Lung (tissue), 12 donors: Measurements from ENCODE around the gene NAGK. TPM values are rescaled to one million over a fixed set of nuclear protein-coding genes. Genes with fewer than 3 reads are reported as not detected.
"Not testable (repeated sequence)": the region's sequence is repeated elsewhere in the genome, so short reads cannot be mapped to it uniquely, and the experiment has no call there.

Source experiments
- ATAC-seq: fragments of 200-7000 bp; cut with Tn5 transposase; one replicate; pipeline ENCODE4 v1.9.1; 2020; ENCODE audit warnings: moderate number of reproducible peaks; ENCODE audit not compliant: insufficient read depth, low FRiP score
- DNase-seq, 3 donors: peaks; one replicate each; pipeline ENCODE4 v3.0.0-alpha.2; 2013 to 2017
- H3K27ac ChIP-seq, 2 donors: one replicate each; pipeline ENCODE4 v1.5.1; 2013; ENCODE audit warnings: mild to moderate bottlenecking in 2 of 2, moderate library complexity in 2 of 2, control low read depth in 1 of 2, inconsistent platforms in 1 of 2, low read depth in 1 of 2, low read length in 1 of 2
- H3K27me3 ChIP-seq, 3 donors: one replicate each; pipeline ENCODE4 v1.5.1; 2013; ENCODE audit warnings: low read length in 2 of 3; ENCODE audit not compliant: control insufficient read depth in 3 of 3, insufficient read depth in 3 of 3
- H3K36me3 ChIP-seq, 4 donors: one replicate each; pipeline ENCODE4 v1.5.1; 2013; ENCODE audit warnings: low read length in 4 of 4, mild to moderate bottlenecking in 1 of 4, moderate library complexity in 1 of 4; ENCODE audit not compliant: control insufficient read depth in 4 of 4, insufficient read depth in 4 of 4
- H3K4me1 ChIP-seq, 5 donors: one replicate each; pipeline ENCODE4 v1.5.1; 2013; ENCODE audit warnings: low read length in 5 of 5, mild to moderate bottlenecking in 2 of 5, moderate library complexity in 1 of 5; ENCODE audit not compliant: control insufficient read depth in 5 of 5, insufficient read depth in 5 of 5
- H3K4me3 ChIP-seq: one replicate; pipeline ENCODE4 v1.5.1; 2013; ENCODE audit warnings: mild to moderate bottlenecking, control low read depth, moderate library complexity
- H3K9ac ChIP-seq, 2 donors: one replicate each; pipeline ENCODE4 v1.5.1; 2013; ENCODE audit warnings: low read length in 2 of 2, control low read depth in 1 of 2; ENCODE audit not compliant: insufficient read depth in 1 of 2
- H3K9me3 ChIP-seq, 4 donors: one replicate each; pipeline ENCODE4 v1.5.1; 2013; ENCODE audit warnings: low read length in 3 of 4, mild to moderate bottlenecking in 1 of 4, moderate library complexity in 1 of 4; ENCODE audit not compliant: control insufficient read depth in 4 of 4, insufficient read depth in 3 of 4
- WGBS, 2 donors: extraction: QIAGEN DNeasy Blood & Tissue Kit; methylation state at CpG; one replicate each; pipeline ENCODE4 v1.1.7; 2013; 5-methylcytosine and 5-hydroxymethylcytosine counted together
- polyA plus RNA-seq, 2 donors: library from polyadenylated mRNA; stranded (reverse); fragments of 200-250 nt; gene quantifications; one replicate each; pipeline ENCODE4 v1.2.1, GENCODE V29; 2013
- total RNA-seq, 2 donors: library from RNA; depleted of rRNA in 1 of 2; stranded (reverse); fragments of >200 nt in 1 of 2; gene quantifications; one replicate each; pipeline ENCODE4 v1.2.1, GENCODE V29; 2014 to 2021
- TF ChIP-seq, protein P1 (sequence below): IDR thresholded peaks from 2 replicates; pipeline ENCODE4 v1.5.1; 2012; ENCODE audit warnings: mild to moderate bottlenecking; ENCODE audit errors: control extremely low read depth, extremely low read depth
- donor health status: control.
- donor health status: control.
- donor health status: Bipolar disorder and iron deficiency.
- donor health status: healthy.
- donor health status: DM: yes; HTN: yes; CAD: no.

NAGK gene
- total and polyA plus RNA-seq, 4 donors = 48.2 to 162 (median 133) TPM

DNA sequence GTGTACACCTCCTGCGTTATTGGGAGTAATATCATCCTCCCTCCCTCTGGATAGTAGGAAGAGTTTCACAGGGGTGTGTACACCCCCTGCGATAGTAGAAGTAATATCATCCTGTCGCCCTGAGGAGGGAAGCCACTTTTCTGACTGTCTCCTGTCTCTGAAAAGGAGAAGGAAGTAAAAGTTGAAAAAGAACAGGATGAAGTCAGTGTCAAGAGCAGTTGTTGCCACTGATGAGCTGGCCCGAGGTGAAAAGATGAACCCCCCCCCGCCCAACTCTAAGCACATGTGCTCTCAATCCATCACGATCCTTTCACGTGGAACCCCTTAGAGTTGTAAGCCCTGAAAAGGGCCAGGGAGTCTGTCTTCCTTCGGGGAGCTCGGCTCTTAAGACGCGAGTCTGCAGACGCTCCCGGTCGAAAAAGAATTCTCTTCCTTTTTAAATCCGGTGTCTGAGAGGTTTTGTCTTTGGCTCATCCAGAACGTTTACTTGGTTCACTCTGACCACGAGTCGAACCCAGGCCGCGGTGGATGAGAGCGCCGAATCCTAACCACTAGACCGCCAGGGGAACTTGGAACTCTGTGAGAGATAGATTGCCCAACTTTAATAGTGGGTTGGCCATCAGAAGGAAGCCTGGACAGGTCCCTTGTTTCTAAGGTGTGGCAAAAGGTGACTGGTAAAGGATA lies 22.4 kb upstream of the NAGK start:
- H3K36me3 ChIP-seq = no peaks in the 10 kb centered on the region
- H3K27ac ChIP-seq = no peak overlapping the region
- ATAC-seq (no peak), DNase-seq (no peak)
- WGBS, 2 donors = 51 to 68% methylated on average over 23 of the region's 23 CpGs
- TF ChIP-seq, protein P1, sequence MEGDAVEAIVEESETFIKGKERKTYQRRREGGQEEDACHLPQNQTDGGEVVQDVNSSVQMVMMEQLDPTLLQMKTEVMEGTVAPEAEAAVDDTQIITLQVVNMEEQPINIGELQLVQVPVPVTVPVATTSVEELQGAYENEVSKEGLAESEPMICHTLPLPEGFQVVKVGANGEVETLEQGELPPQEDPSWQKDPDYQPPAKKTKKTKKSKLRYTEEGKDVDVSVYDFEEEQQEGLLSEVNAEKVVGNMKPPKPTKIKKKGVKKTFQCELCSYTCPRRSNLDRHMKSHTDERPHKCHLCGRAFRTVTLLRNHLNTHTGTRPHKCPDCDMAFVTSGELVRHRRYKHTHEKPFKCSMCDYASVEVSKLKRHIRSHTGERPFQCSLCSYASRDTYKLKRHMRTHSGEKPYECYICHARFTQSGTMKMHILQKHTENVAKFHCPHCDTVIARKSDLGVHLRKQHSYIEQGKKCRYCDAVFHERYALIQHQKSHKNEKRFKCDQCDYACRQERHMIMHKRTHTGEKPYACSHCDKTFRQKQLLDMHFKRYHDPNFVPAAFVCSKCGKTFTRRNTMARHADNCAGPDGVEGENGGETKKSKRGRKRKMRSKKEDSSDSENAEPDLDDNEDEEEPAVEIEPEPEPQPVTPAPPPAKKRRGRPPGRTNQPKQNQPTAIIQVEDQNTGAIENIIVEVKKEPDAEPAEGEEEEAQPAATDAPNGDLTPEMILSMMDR = no peak
- H3K9ac ChIP-seq = no peak overlapping the region
- H3K4me1 ChIP-seq = no peaks in the 10 kb centered on the region
- no peak overlapping the region for H3K4me3 ChIP-seq
- H3K27me3 ChIP-seq = no peaks in the 10 kb centered on the region
- peaks cover 0 to 1% (median 0%) of the 10 kb centered on the region in 4 donors for H3K9me3 ChIP-seq

DNA sequence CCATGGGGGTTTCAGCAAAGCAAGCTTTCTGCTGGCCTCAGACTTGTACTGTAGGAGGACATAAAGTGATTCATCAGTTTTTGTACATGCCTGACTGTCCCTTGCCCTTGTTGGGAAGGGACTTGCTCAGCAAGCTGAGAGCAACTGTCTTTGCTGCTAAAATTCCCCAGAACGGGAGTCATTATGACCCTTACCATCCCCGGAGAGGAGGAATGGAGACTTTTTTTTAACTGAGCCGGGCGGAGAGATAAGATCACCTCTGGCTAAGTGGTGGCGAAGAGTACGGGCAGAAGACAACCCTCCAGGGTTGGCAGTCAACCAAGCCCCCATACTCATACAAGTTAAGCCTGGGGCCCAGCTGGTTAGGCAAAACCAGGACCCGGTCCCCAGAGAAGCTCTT lies 20.4 kb upstream of the NAGK start:
- TF ChIP-seq, protein P1 = no peak
- peaks cover 0 to 1% (median 0%) of the 10 kb centered on the region in 4 donors for H3K9me3 ChIP-seq
- no peak overlapping the region for H3K9ac ChIP-seq
- H3K36me3 ChIP-seq = no peaks in the 10 kb centered on the region
- 81 to 88% methylated on average over 7 of the region's 7 CpGs for WGBS, 2 donors
- DNase-seq = no peak
- no peak overlapping the region for H3K4me3 ChIP-seq
- H3K27me3 ChIP-seq = no peaks in the 10 kb centered on the region
- no peak for ATAC-seq
- no peaks in the 10 kb centered on the region for H3K4me1 ChIP-seq
- no peak overlapping the region for H3K27ac ChIP-seq

DNA sequence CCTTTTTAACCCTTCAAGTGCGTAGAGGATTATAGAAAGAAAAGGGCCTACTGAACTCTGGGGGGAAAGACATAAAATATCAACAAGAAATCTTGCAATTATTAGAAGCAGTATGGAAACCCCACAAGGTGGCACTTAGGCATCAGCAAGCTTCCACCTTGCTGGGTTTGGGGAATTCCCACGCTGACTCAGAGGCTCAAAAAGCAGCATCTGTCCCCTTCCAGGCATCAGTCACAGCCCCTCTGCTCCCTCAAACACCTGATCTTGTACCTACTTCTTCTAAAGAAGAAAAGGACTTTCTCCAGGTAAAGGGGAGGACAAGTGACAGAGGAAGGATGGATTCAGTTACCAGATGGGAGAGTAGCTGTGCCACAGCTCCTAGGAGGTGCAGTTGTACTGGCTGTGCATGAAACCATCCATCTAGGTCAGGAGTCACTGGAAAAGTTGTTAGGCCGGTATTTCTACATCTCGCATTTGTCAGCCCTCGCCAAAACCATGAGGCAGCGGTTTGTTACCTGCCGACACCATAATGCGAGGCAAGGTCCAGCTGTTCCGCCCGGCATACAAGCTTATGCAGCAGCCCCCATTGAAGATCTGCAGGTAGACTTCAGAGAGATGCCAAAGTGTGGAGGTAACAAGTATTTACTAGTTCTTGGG lies 18.6 kb upstream of the NAGK start:
- not testable (repeated sequence) for H3K27me3 ChIP-seq, H3K9me3 ChIP-seq, H3K36me3 ChIP-seq, H3K9ac ChIP-seq, DNase-seq, H3K4me3 ChIP-seq, H3K27ac ChIP-seq, ATAC-seq, H3K4me1 ChIP-seq
- 73 to 85% methylated on average over 10 of the region's 10 CpGs for WGBS, 2 donors

DNA sequence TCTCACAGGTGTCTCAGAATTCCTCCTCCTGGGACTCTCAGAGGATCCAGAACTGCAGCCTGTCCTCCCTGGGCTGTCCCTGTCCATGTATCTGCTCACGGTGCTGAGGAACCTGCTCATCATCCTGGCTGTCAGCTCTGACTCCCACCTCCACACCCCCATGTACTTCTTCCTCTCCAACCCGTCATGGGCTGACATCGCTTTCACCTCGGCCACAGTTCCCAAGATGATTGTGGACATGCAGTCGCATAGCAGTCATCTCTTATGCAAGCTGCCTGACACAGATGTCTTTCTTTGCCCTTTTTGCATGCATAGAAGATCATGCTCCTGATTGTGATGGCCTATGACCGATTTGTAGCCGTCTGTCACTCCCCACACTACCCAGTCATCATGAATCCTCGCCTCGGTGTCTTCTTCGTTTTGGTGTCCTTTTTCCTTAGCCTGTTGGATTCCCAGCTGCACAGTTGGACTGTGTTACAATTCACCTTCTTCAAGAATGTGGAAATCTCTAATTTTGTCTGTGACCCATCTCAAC lies 13.2 kb upstream of the NAGK start:
- DNase-seq, ATAC-seq, H3K36me3 ChIP-seq, H3K27me3 ChIP-seq, H3K9me3 ChIP-seq, H3K27ac ChIP-seq, H3K9ac ChIP-seq, H3K4me3 ChIP-seq, H3K4me1 ChIP-seq: not testable (repeated sequence)
- 76 to 83% methylated on average over 10 of the region's 10 CpGs for WGBS, 2 donors
